ENCODE data around the gene ANGEL2. TPM values are rescaled to one million over a fixed set of nuclear protein-coding genes. Genes with fewer than 3 reads are reported as not detected.

The ANGEL2 gene
- total RNA-seq, 1 donor from 2014 or later = 36.6 TPM

DNA sequence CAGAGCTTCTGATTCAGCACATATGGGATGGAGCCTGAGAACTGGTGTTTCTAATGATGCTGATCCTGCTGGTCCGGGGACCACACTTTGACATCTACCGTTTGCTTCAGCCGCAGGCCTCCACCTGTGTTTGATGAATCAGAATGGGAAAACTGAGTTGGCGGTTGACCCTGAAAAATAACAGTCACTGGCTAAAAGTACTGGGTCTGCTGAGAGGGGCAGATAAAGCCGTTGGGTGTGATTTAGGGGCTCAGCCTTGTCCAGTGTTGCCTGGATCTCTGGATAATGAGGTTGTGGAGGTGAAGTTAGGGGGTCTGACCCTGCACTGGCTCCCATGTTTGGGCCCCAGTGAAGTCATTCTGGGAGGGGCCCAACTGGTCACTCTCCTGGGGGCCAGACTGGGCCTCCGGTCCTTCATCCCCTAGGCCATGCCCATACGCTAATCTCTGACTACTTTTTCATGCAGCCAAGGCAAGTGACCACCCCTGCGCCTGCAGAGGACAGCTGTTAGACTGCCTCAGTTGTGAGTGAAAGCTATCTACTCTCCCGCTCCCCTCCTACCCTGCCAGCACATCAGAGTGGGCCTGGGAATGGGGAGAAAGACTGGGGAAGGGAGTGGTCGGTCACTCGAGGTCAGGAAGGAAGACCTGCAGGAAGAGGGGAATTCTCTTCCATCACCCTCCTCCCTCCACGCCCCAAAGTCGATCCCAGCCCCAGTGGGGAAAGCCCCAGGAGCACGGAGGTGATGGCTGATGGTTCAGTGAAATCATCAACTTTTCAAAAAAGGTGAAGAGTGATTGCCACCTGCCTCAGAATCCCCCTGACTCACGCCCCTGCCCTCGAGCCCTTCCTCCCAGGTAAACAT, 37.7 kb downstream of the ANGEL2 start:
- no peak for TF ChIP-seq CTCF (IDR thresholded peaks at IDR 0.05)
- ATAC-seq (no peak), DNase-seq (no peak)
- no peaks in the 10 kb centered on the region for H3K9me3 ChIP-seq
- H3K4me1 ChIP-seq = peaks cover 23% of the 10 kb centered on the region
- H3K36me3 ChIP-seq = no peaks in the 10 kb centered on the region
- H3K4me3 ChIP-seq = no peak overlapping the region
- intact Hi-C loops (cut with DNase I) = no loop called here
- H3K27me3 ChIP-seq (ENCODE audit: low read depth) = no peaks in the 10 kb centered on the region
- no peak overlapping the region for H3K27ac ChIP-seq

DNA sequence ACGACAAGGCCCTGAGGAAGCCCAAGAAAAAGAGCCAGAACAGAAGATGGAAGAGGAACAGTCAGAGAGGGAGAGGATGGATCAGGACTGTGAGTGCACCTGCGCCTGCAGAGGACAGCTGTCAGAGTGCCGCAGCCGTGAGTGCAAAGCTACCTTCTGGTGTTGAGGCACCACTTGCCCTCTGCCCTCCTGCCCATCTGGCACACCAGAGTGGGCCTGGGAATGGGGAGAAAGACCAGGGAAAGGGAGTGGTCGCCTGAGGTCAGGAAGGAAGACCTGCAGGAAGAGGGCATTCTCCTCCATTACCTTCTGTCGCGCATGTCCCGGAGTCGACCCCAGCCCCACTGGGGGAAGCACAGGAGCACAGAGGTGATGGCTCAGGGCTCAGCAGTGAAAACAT, 39.1 kb downstream of the ANGEL2 start:
- H3K27me3 ChIP-seq (ENCODE audit: low read depth) = no peaks in the 10 kb centered on the region
- peaks cover 17% of the 10 kb centered on the region for H3K4me1 ChIP-seq
- H3K36me3 ChIP-seq = no peaks in the 10 kb centered on the region
- ATAC-seq (no peak), DNase-seq (no peak)
- no peak for TF ChIP-seq CTCF (IDR thresholded peaks at IDR 0.05)
- H3K9me3 ChIP-seq = no peaks in the 10 kb centered on the region
- intact Hi-C loops (cut with DNase I) = no loop called here
- H3K27ac ChIP-seq = no peak overlapping the region
- no peak overlapping the region for H3K4me3 ChIP-seq

GRCh38 chr1:212975111-212975918, 40.4 kb downstream of the ANGEL2 start:
- Histone ChIP-seq H3K27ac (no peak overlapping the region), H3K36me3 (no peaks in the 10 kb centered on the region), H3K4me3 (no peak overlapping the region), H3K4me1 (peaks cover 4% of the 10 kb centered on the region), H3K9me3 (no peaks in the 10 kb centered on the region), H3K27me3 (ENCODE audit: low read depth) (no peaks in the 10 kb centered on the region)
- no peak for DNase-seq
- ATAC-seq = no peak
- TF ChIP-seq CTCF (IDR thresholded peaks at IDR 0.05) = no peak
- intact Hi-C loops (cut with DNase I) = no loop called here

DNA sequence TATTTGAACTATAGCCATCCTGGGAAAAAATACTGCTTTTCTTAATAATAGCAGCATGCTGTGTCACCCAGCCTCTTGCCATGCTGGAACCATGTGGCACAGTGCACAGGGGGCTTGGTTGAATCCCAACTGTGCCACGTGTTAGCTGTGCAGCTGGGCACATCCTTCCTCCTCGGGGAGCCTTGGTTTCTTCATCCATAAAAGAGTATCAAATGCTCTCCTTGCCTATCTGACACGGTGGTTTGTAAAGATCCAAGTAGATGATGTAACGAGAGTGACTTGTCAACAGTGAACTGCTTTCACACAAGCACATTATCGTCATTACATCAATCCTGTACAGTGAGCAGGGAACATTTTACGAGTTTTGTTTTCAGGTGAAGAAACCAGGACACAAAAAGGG, 41.0 kb downstream of the ANGEL2 start:
- Histone ChIP-seq H3K27ac (no peak overlapping the region), H3K9me3 (no peaks in the 10 kb centered on the region), H3K27me3 (ENCODE audit: low read depth) (no peaks in the 10 kb centered on the region), H3K36me3 (no peaks in the 10 kb centered on the region), H3K4me1 (no peaks in the 10 kb centered on the region), H3K4me3 (no peak overlapping the region)
- DNase-seq = no peak
- TF ChIP-seq CTCF (IDR thresholded peaks at IDR 0.05) = no peak
- intact Hi-C loops (cut with DNase I) = no loop called here
- ATAC-seq = no peak

GRCh38 chr1:212973899-212974298, 41.8 kb downstream of the ANGEL2 start:
- H3K27ac ChIP-seq = no peak overlapping the region

More at GRCh38 chr1:212973899-212974298, 41.8 kb downstream of the ANGEL2 start:
- intact Hi-C loops (cut with DNase I) = no loop called here
- no peaks in the 10 kb centered on the region for H3K9me3 ChIP-seq
- H3K36me3 ChIP-seq = no peaks in the 10 kb centered on the region
- no peak overlapping the region for H3K4me3 ChIP-seq
- no peak for TF ChIP-seq CTCF (IDR thresholded peaks at IDR 0.05)
- ATAC-seq (no peak), DNase-seq (no peak)
- no peaks in the 10 kb centered on the region for H3K27me3 ChIP-seq (ENCODE audit: low read depth)
- no peaks in the 10 kb centered on the region for H3K4me1 ChIP-seq
